GM21526 (cell line): ENCODE data around the gene TMEM52B.
A peak's percentile ranks its signal among the peaks of the same experiment; 100 is the strongest.
"Not testable (repeated sequence)": the region's sequence is repeated elsewhere in the genome, so short reads cannot be mapped to it uniquely, and the experiment has no call there.

Source experiments
- ATAC-seq: cut with Tn5 transposase; IDR thresholded peaks from one replicate; pipeline ENCODE4 v1.9.1; 2021; ENCODE audit warnings: moderate library complexity; ENCODE audit not compliant: unreplicated experiment, low FRiP score

Gene TMEM52B

GRCh38 chr12:10170216-10170615 lies 8.6 kb upstream of the TMEM52B start:
- ATAC-seq: no peak

- no peak for ATAC-seq
These were observed 6.7 kb upstream of the TMEM52B start, which contains the start of gene OLR1 for GRCh38 chr12:10171973-10172728. OLR1 (minus strand) TSS chr12:10172132; CDS start chr12:10172077, 55 bp downstream.

- no peak for ATAC-seq
These were observed 3.7 kb upstream of the TMEM52B start for GRCh38 chr12:10174986-10175614.

- no peak for ATAC-seq
These were observed 2.8 kb upstream of the TMEM52B start for GRCh38 chr12:10175846-10176636.

- no peak for ATAC-seq
These were observed 947 bp downstream of the TMEM52B start for GRCh38 chr12:10179776-10180181.

GRCh38 chr12:10182354-10183049 lies 3.7 kb downstream of the TMEM52B start:
- ATAC-seq: no peak

GRCh38 chr12:10184261-10184843 lies 5.5 kb downstream of the TMEM52B start:
- ATAC-seq: no peak

GRCh38 chr12:10186299-10186698 lies 7.5 kb downstream of the TMEM52B start:
- ATAC-seq: no peak

- ATAC-seq: not testable (repeated sequence)
These were observed 8.1 kb downstream of the TMEM52B start for GRCh38 chr12:10186958-10187357.

- no peak for ATAC-seq
These were observed 10.8 kb downstream of the TMEM52B start for GRCh38 chr12:10189653-10190052.

GRCh38 chr12:10190558-10191388 lies 11.9 kb downstream of the TMEM52B start:
- peak; percentile 90 for ATAC-seq

- no peak for ATAC-seq
These were observed 13.0 kb downstream of the TMEM52B start for GRCh38 chr12:10191865-10192264.

GRCh38 chr12:10194160-10194670 lies 15.4 kb downstream of the TMEM52B start:
- no peak for ATAC-seq

- ATAC-seq: peak; percentile 95
These were observed 17.4 kb downstream of the TMEM52B start for GRCh38 chr12:10196210-10196609.

- no peak for ATAC-seq
These were observed 19.0 kb downstream of the TMEM52B start for GRCh38 chr12:10197879-10198278.

GRCh38 chr12:10204495-10204894 lies 25.7 kb downstream of the TMEM52B start:
- ATAC-seq: not testable (repeated sequence)

GRCh38 chr12:10205220-10205807 lies 26.5 kb downstream of the TMEM52B start:
- no peak for ATAC-seq

GRCh38 chr12:10207136-10207535 lies 28.3 kb downstream of the TMEM52B start:
- no peak for ATAC-seq

- ATAC-seq: no peak
These were observed 31.4 kb downstream of the TMEM52B start for GRCh38 chr12:10210225-10210624.
